Measurements from ENCODE around the gene DICER1. TPM values are rescaled to one million over a fixed set of nuclear protein-coding genes. Genes with fewer than 3 reads are reported as not detected.

The DICER1 gene
- total and polyA plus RNA-seq, 2 experiments from 2014 or later = 21.4 to 59.2 TPM

DNA sequence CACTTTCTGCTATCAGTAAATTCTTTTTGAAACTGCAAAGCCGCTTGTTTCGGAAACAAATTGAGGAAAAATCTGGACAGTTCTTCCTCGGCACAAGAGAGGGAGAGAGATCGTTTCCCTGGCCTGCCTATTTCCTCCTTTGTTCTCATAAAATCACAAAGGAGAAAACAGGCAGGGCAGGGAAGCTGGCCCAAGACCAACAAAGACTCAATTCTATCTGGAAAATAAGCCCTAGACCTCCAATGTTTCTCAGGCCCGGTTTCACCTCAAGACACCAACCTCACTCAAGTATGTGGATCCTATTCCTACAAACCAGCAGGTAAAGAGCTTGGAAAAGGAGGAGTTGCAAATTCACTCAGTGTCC, 19.5 kb downstream of the DICER1 start:
- peak overlapping the region; percentile 75 for H3K27ac Mint-ChIP-seq
- H2AFZ ChIP-seq = no peak overlapping the region
- peaks cover 65% of the 10 kb centered on the region for H3K4me1 Mint-ChIP-seq
- no peaks in the 10 kb centered on the region for H3K9me3 Mint-ChIP-seq
- H4K20me1 ChIP-seq (replicated peaks; ENCODE audit: insufficient read depth) = peaks cover 8% of the 10 kb centered on the region
- H3K27me3 ChIP-seq (ENCODE audit: insufficient read depth) = no peaks in the 10 kb centered on the region
- H3K4me1 ChIP-seq (ENCODE audit: insufficient read depth) = peaks cover 58% of the 10 kb centered on the region
- ATAC-seq = peak; percentile 48; the same call in 2 of the 3 replicates
- H3K9me2 ChIP-seq (ENCODE audit: insufficient read depth) = no peaks in the 10 kb centered on the region
- peaks cover 1% of the 10 kb centered on the region; the same call in 1 of the 2 replicates for H3K36me3 ChIP-seq (ENCODE audit: insufficient read depth)
- no peak for DNase-seq (ENCODE audit: low spot score)
- H3K27ac ChIP-seq (ENCODE audit: low read depth) = peak overlapping the region; percentile 78
- no peak overlapping the region for H3K4me3 Mint-ChIP-seq
- H3K4me3 ChIP-seq = no peak overlapping the region
- 0 out of 2 replicates have a peak overlapping the region, but pooled peaks have one; percentile 18 for H3K4me2 ChIP-seq
- no peaks in the 10 kb centered on the region for H3F3A ChIP-seq (replicated peaks; ENCODE audit: low read depth)
- H3K27me3 Mint-ChIP-seq (ENCODE audit: insufficient read depth, low read depth, poor library complexity) = no peaks in the 10 kb centered on the region
- peaks cover 93% of the 10 kb centered on the region for H3K79me2 ChIP-seq (replicated peaks; ENCODE audit: insufficient read depth)
- peaks cover 4% of the 10 kb centered on the region; the same call in 2 of the 3 replicates for H3K36me3 Mint-ChIP-seq (ENCODE audit: low read depth)
- TF ChIP-seq CREB1 (CRISPR knock-in tag; IDR thresholded peaks at IDR 0.05; ENCODE audit: low read depth) (no peak), ZNF331 (CRISPR knock-in tag; IDR thresholded peaks at IDR 0.05; ENCODE audit: low read depth) (no peak), POLR2AphosphoS5 (IDR thresholded peaks at IDR 0.05; ENCODE audit: low read depth) (no peak), EZH2phosphoT487 (IDR thresholded peaks at IDR 0.05; ENCODE audit: unreplicated experiment) (no peak), EZH2 (IDR thresholded peaks at IDR 0.05; ENCODE audit: low read depth, unreplicated experiment) (no peak), STAT1 (IDR thresholded peaks at IDR 0.05; ENCODE audit: unreplicated experiment) (no peak), JUNB (IDR thresholded peaks at IDR 0.05; ENCODE audit: unreplicated experiment) (no peak), ETS1 (IDR thresholded peaks at IDR 0.05) (no peak), NANOG (IDR thresholded peaks at IDR 0.05; ENCODE audit: borderline replicate concordance) (no peak), ZNF462 (CRISPR knock-in tag; IDR thresholded peaks at IDR 0.05) (no peak), ZNF114 (CRISPR knock-in tag; IDR thresholded peaks at IDR 0.05) (no peak)
- TF ChIP-seq, protein P1, sequence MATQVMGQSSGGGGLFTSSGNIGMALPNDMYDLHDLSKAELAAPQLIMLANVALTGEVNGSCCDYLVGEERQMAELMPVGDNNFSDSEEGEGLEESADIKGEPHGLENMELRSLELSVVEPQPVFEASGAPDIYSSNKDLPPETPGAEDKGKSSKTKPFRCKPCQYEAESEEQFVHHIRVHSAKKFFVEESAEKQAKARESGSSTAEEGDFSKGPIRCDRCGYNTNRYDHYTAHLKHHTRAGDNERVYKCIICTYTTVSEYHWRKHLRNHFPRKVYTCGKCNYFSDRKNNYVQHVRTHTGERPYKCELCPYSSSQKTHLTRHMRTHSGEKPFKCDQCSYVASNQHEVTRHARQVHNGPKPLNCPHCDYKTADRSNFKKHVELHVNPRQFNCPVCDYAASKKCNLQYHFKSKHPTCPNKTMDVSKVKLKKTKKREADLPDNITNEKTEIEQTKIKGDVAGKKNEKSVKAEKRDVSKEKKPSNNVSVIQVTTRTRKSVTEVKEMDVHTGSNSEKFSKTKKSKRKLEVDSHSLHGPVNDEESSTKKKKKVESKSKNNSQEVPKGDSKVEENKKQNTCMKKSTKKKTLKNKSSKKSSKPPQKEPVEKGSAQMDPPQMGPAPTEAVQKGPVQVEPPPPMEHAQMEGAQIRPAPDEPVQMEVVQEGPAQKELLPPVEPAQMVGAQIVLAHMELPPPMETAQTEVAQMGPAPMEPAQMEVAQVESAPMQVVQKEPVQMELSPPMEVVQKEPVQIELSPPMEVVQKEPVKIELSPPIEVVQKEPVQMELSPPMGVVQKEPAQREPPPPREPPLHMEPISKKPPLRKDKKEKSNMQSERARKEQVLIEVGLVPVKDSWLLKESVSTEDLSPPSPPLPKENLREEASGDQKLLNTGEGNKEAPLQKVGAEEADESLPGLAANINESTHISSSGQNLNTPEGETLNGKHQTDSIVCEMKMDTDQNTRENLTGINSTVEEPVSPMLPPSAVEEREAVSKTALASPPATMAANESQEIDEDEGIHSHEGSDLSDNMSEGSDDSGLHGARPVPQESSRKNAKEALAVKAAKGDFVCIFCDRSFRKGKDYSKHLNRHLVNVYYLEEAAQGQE (IDR thresholded peaks at IDR 0.05; ENCODE audit: unreplicated experiment) = no peak
- TF ChIP-seq, protein P2, sequence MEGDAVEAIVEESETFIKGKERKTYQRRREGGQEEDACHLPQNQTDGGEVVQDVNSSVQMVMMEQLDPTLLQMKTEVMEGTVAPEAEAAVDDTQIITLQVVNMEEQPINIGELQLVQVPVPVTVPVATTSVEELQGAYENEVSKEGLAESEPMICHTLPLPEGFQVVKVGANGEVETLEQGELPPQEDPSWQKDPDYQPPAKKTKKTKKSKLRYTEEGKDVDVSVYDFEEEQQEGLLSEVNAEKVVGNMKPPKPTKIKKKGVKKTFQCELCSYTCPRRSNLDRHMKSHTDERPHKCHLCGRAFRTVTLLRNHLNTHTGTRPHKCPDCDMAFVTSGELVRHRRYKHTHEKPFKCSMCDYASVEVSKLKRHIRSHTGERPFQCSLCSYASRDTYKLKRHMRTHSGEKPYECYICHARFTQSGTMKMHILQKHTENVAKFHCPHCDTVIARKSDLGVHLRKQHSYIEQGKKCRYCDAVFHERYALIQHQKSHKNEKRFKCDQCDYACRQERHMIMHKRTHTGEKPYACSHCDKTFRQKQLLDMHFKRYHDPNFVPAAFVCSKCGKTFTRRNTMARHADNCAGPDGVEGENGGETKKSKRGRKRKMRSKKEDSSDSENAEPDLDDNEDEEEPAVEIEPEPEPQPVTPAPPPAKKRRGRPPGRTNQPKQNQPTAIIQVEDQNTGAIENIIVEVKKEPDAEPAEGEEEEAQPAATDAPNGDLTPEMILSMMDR (conservative IDR thresholded peaks at IDR 0.05; ENCODE audit: low read depth in 2 of 2) = no peak
